Endothelial cell of umbilical vein (primary cell): ENCODE measurements around the gene MOB3A. TPM values are rescaled to one million over a fixed set of nuclear protein-coding genes. Genes with fewer than 3 reads are reported as not detected.

Experiments
- BruUV-seq: library from RNA; stranded (reverse); fragments of 400-500 nt; replicated peaks from 2 replicates; lab custom pipeline; 2021; lab: Mats Ljungman, UMichigan
- CTCF ChIA-PET: fragments of 300-600, 350-600 bp; sonication (Branson Sonifier 250); formaldehyde crosslinking; loops from one replicate; lab custom pipeline; 2021; ENCODE audit warnings: antibody characterized with exemption, inconsistent platforms; lab: Charles Lee
- POLR2A ChIA-PET: fragments of 300-600, 350-600 bp; sonication (Branson Sonifier 250); formaldehyde crosslinking; loops from one replicate; lab custom pipeline; 2021; ENCODE audit warnings: antibody characterized with exemption, inconsistent platforms; lab: Charles Lee
- DNase-seq: peaks from one replicate; pipeline ENCODE4 v3.0.0-alpha.2; 2011; ENCODE audit warnings: low read depth, low spot score
- FAIRE-seq: peaks from 2 replicates; lab custom pipeline; 2011; peaks lifted over from hg19 to GRCh38; lab: Jason Lieb, UNC
- H2AFZ ChIP-seq: 2 replicates; pipeline ENCODE4 v1.6.0; 2012; ENCODE audit warnings: low read depth, low read length, control low read depth, inconsistent platforms
- H3K27ac ChIP-seq: 2 replicates; pipeline ENCODE4 v1.5.1; 2011; ENCODE audit warnings: low read depth, mild to moderate bottlenecking, control low read depth, low read length, moderate library complexity; ENCODE audit not compliant: insufficient read depth
- H3K27me3 ChIP-seq, 2 experiments: 2 replicates each; pipeline versions ENCODE4 v1.6.0 to v1.6.1; 2011; ENCODE audit warnings: low read length in 2 of 2, mixed read lengths in 1 of 2; ENCODE audit not compliant: control insufficient read depth in 2 of 2, insufficient read depth in 2 of 2
- H3K36me3 ChIP-seq, 2 experiments: 2 replicates in 1 of 2; 3 replicates in 1 of 2; pipeline ENCODE4 v1.5.1; 2011; ENCODE audit warnings: low read length in 2 of 2, mild to moderate bottlenecking in 1 of 2, moderate library complexity in 1 of 2; ENCODE audit not compliant: control insufficient read depth in 2 of 2, insufficient read depth in 2 of 2; ENCODE audit errors: extremely low read depth in 1 of 2
- H3K4me1 ChIP-seq: 3 replicates; pipeline ENCODE4 v1.5.1; 2011; ENCODE audit warnings: mild to moderate bottlenecking, low read length; ENCODE audit not compliant: control insufficient read depth, insufficient read depth; ENCODE audit errors: extremely low read depth
- H3K4me2 ChIP-seq: 2 replicates; pipeline ENCODE4 v1.6.1; 2011; ENCODE audit warnings: low read length, control low read depth, mixed read lengths; ENCODE audit not compliant: insufficient read depth
- H3K4me3 ChIP-seq, 3 experiments: fragments of 200-600 bp in 1 of 3; sonication (generic), shearing (Covaris generic) in 1 of 3; replicated peaks in 1 of 3; 2 replicates each; pipeline ENCODE4 v1.5.1; 2011 to 2016; ENCODE audit warnings: control low read depth in 3 of 3, low read length in 3 of 3, mild to moderate bottlenecking in 2 of 3, inconsistent platforms in 1 of 3, low read depth in 1 of 3, moderate library complexity in 1 of 3; ENCODE audit not compliant: insufficient read depth in 1 of 3
- H3K79me2 ChIP-seq: 2 replicates; pipeline ENCODE4 v1.6.0; 2012; ENCODE audit warnings: low read length, inconsistent platforms; ENCODE audit not compliant: control insufficient read depth, insufficient read depth
- H3K9ac ChIP-seq: replicated peaks from 2 replicates; pipeline ENCODE3; 2011; ENCODE audit warnings: low read length, control low read depth; ENCODE audit not compliant: insufficient read depth; ENCODE audit errors: extremely low read depth
- H3K9me1 ChIP-seq: replicated peaks from 3 replicates; pipeline ENCODE4 v1.6.0; 2011; ENCODE audit warnings: mild to moderate bottlenecking, low read length; ENCODE audit not compliant: control insufficient read depth, insufficient read depth; ENCODE audit errors: extremely low read depth
- H3K9me3 ChIP-seq: replicated peaks from 2 replicates; pipeline ENCODE4 v1.5.1; 2012; ENCODE audit warnings: low read length, inconsistent platforms; ENCODE audit not compliant: control insufficient read depth, insufficient read depth
- H4K20me1 ChIP-seq: replicated peaks from 2 replicates; pipeline ENCODE3; 2011; ENCODE audit warnings: mild to moderate bottlenecking, low read length; ENCODE audit not compliant: control insufficient read depth, insufficient read depth; ENCODE audit errors: extremely low read depth
- EZH2 ChIP-seq: IDR thresholded peaks from 2 replicates; pipeline ENCODE4 v1.6.1; 2012; ENCODE audit warnings: borderline replicate concordance, low read depth, mild to moderate bottlenecking, moderate library complexity, low read length, inconsistent platforms; ENCODE audit not compliant: severe bottlenecking
- FOS ChIP-seq: IDR thresholded peaks from 2 replicates; pipeline ENCODE4 v1.6.1; 2011; ENCODE audit warnings: mild to moderate bottlenecking, low read length, moderate library complexity, borderline replicate concordance; ENCODE audit not compliant: insufficient read depth
- GATA2 ChIP-seq: IDR thresholded peaks from 2 replicates; pipeline ENCODE4 v1.7.0; 2011; ENCODE audit warnings: low read depth, mild to moderate bottlenecking, moderate library complexity, mixed read lengths, low read length; ENCODE audit not compliant: insufficient read length, insufficient read depth
- JUN ChIP-seq: IDR thresholded peaks from 2 replicates; pipeline ENCODE4 v1.6.1; 2011; ENCODE audit warnings: borderline replicate concordance, low read depth; ENCODE audit not compliant: insufficient read length, insufficient read depth
- MYC ChIP-seq: IDR thresholded peaks from one replicate; pipeline ENCODE4 v1.6.1; 2011; ENCODE audit warnings: mild to moderate bottlenecking, low read depth, low read length
- POLR2A ChIP-seq: IDR thresholded peaks from 2 replicates; pipeline ENCODE4 v1.6.1; 2012; ENCODE audit warnings: low read depth, mild to moderate bottlenecking, control low read depth, low read length
- POLR2AphosphoS5 ChIP-seq: IDR thresholded peaks from 2 replicates; pipeline ENCODE4 v1.6.1; 2012; ENCODE audit warnings: low read depth, mild to moderate bottlenecking, control low read depth, low read length, moderate library complexity; ENCODE audit not compliant: insufficient read depth
- dilution Hi-C: fragments of 300-500 bp; cut with MboI; formaldehyde crosslinking; loops from one replicate; pipeline ENCODE4 v1.15.0; 2019; ENCODE audit warnings: low sequenced_read_pairs; ENCODE audit not compliant: extremely low pct_ligation_motif_present
- intact Hi-C: fragments of 100-400 bp; cut with micrococcal nuclease; formaldehyde crosslinking; loops from one replicate; pipeline ENCODE4 v1.10.0; 2022
- polyA plus RNA-seq, 4 experiments: library from polyadenylated mRNA; depleted of rRNA in 3 of 4; stranded (reverse) in 3 of 4; unstranded in 1 of 4; fragments of >200 nt; gene quantifications; 2 replicates each; pipeline versions ENCODE4 v1.2.1 to v1.2.3, GENCODE V29; 2011 to 2012; ENCODE audit warnings: missing spikeins in 1 of 4
- total RNA-seq: library from RNA; stranded (reverse); gene quantifications from 2 replicates; pipeline ENCODE4 v1.2.3, GENCODE V29; 2021
- TF ChIP-seq, protein P1 (sequence below), 2 donors: IDR thresholded peaks; 1 replicate in 1 of 2; 2 replicates in 1 of 2; pipeline ENCODE4 v1.5.1; 2011; ENCODE audit warnings: low read length in 2 of 2, mild to moderate bottlenecking in 2 of 2, moderate library complexity in 2 of 2, control low read depth in 1 of 2, inconsistent platforms in 1 of 2, low read depth in 1 of 2; ENCODE audit not compliant: insufficient read depth in 1 of 2; ENCODE audit errors: extremely low read depth in 1 of 2
- TF ChIP-seq, protein P2 (sequence below): IDR thresholded peaks from 2 replicates; pipeline ENCODE4 v1.6.1; 2011; ENCODE audit not compliant: insufficient read depth, insufficient read length

The MOB3A gene
- total and polyA plus RNA-seq, 2 donors (not counting 3 experiments of a cell fraction or from before 2014, with no cell fraction given) = 46.5 to 59.7 TPM

DNA sequence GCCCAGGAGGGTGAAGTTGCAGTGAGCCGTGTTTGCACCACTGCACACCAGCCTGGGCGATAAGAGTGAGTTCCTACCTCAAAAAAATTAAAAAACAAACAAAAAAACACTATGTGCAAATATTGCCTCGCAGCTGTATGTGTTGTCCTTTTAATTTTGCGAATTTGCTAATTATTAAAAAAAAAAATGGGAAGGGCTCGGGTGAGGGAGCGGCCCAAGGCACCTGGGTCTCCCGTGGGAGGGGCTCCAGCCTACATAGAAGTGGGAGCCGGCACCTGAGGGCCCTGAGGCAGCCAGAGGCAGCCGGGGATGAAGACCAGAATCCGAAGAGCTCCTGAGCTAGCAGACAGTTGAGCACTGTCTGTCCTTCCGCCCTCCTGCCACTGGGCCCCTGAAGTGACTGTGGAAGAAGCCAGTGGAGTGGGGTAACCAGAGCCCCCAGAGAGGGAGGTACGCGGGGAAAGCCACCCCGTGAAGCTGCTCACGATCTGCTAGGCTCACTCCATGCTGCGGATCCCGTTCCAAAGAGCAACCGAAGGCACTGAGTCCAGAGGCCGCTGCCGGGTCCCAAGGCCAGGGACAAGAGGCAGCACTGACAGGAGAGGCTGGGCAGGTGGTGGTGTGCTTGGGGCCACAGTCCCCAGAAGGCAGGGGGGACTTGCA lies 7.0 kb upstream of the MOB3A start:
- Histone ChIP-seq H2AFZ (no peak overlapping the region), H4K20me1 (no peaks in the 10 kb centered on the region), H3K9ac (no peak overlapping the region), H3K9me3 (no peaks in the 10 kb centered on the region), H3K79me2 (peaks cover 14% of the 10 kb centered on the region), H3K27ac (no peak overlapping the region), H3K4me2 (no peak overlapping the region), H3K36me3 (peaks cover 7 to 44% of the 10 kb centered on the region in 2 experiments), H3K27me3 (no peaks in the 10 kb centered on the region), H3K4me1 (no peaks in the 10 kb centered on the region), H3K4me3 (no peak overlapping the region), H3K9me1 (no peaks in the 10 kb centered on the region)
- no TSS peak for BruUV-seq
- ChIA-PET POLR2A (no interaction called here), CTCF (interaction anchor here (0.8 to 0.9 kb wide), 2 partner anchors 11 to 33 kb away, joined by 3 read pairs; no protein-coding TSS in a partner anchor)
- intact Hi-C loops (no loop called here), dilution Hi-C loops (no loop called here)
- DNase-seq (no peak), FAIRE-seq (no peak)
- TF ChIP-seq EZH2 = no peak
- TF ChIP-seq POLR2A = no peak
- TF ChIP-seq JUN = no peak
- TF ChIP-seq POLR2AphosphoS5 = no peak
- TF ChIP-seq, protein P1, sequence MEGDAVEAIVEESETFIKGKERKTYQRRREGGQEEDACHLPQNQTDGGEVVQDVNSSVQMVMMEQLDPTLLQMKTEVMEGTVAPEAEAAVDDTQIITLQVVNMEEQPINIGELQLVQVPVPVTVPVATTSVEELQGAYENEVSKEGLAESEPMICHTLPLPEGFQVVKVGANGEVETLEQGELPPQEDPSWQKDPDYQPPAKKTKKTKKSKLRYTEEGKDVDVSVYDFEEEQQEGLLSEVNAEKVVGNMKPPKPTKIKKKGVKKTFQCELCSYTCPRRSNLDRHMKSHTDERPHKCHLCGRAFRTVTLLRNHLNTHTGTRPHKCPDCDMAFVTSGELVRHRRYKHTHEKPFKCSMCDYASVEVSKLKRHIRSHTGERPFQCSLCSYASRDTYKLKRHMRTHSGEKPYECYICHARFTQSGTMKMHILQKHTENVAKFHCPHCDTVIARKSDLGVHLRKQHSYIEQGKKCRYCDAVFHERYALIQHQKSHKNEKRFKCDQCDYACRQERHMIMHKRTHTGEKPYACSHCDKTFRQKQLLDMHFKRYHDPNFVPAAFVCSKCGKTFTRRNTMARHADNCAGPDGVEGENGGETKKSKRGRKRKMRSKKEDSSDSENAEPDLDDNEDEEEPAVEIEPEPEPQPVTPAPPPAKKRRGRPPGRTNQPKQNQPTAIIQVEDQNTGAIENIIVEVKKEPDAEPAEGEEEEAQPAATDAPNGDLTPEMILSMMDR (IDR thresholded peaks at IDR 0.05; ENCODE audit: extremely low read depth in 1 of 2, insufficient read depth in 1 of 2, low read depth in 1 of 2, low read length in 2 of 2) = no peak
- TF ChIP-seq MYC = no peak
- no peak for TF ChIP-seq GATA2
- TF ChIP-seq FOS = no peak
- TF ChIP-seq, protein P2, sequence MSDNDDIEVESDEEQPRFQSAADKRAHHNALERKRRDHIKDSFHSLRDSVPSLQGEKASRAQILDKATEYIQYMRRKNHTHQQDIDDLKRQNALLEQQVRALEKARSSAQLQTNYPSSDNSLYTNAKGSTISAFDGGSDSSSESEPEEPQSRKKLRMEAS = no peak
